HEK293 (cell line): ENCODE results near the gene LDLRAD2.

ENCODE experiments used
- GLI4 ChIP-seq: fragments of 450-650 bp; formaldehyde crosslinking; IDR thresholded peaks from 2 replicates; pipeline ENCODE4 v1.5.1; 2016; ENCODE audit warnings: missing biosample characterization, missing genetic modification characterization
- HOXC10 ChIP-seq: sonication (generic); formaldehyde crosslinking; IDR thresholded peaks from 2 replicates; pipeline ENCODE4 v1.8.1; 2023; ENCODE audit warnings: mild to moderate bottlenecking, missing genetic modification reagents
- MZF1 ChIP-seq: fragments of 450-650 bp; formaldehyde crosslinking; IDR thresholded peaks from 2 replicates; pipeline ENCODE4 v1.5.1; 2017; ENCODE audit warnings: missing biosample characterization, missing genetic modification characterization, borderline replicate concordance
- PRDM4 ChIP-seq: fragments of 450-650 bp; formaldehyde crosslinking; IDR thresholded peaks from 2 replicates; pipeline ENCODE4 v1.5.1; 2017; ENCODE audit warnings: missing biosample characterization, missing genetic modification characterization
- SP3 ChIP-seq: fragments of 450-650 bp; formaldehyde crosslinking; IDR thresholded peaks from 2 replicates; pipeline ENCODE4 v1.5.1; 2016; ENCODE audit warnings: missing biosample characterization, missing genetic modification characterization
- ZNF121 ChIP-seq: fragments of 450-650 bp; formaldehyde crosslinking; IDR thresholded peaks from 2 replicates; pipeline ENCODE4 v1.5.1; 2016; ENCODE audit warnings: missing biosample characterization, missing genetic modification characterization
- ZNF146 ChIP-seq: fragments of 450-650 bp; formaldehyde crosslinking; IDR thresholded peaks from 2 replicates; pipeline ENCODE4 v1.5.1; 2016; ENCODE audit warnings: missing biosample characterization, missing genetic modification characterization
- ZNF16 ChIP-seq: fragments of 450-650 bp; formaldehyde crosslinking; IDR thresholded peaks from 2 replicates; pipeline ENCODE4 v1.5.1; 2016; ENCODE audit warnings: low read depth, missing biosample characterization, missing genetic modification characterization
- ZNF274 ChIP-seq, 2 experiments: fragments of 200-500 bp in 1 of 2; fragments of 450-650 bp in 1 of 2; sonication (Bioruptor generic) in 1 of 2; formaldehyde crosslinking in 1 of 2; IDR thresholded peaks; 2 replicates each; pipeline versions ENCODE4 v1.5.1 to v1.6.1; 2014 to 2016; ENCODE audit warnings: borderline replicate concordance in 1 of 2, inconsistent platforms in 1 of 2, low read length in 1 of 2, missing biosample characterization in 1 of 2, missing genetic modification characterization in 1 of 2
- ZNF324 ChIP-seq: fragments of 450-650 bp; formaldehyde crosslinking; IDR thresholded peaks from 2 replicates; pipeline ENCODE4 v1.5.1; 2016; ENCODE audit warnings: missing biosample characterization, missing genetic modification characterization
- ZNF391 ChIP-seq: fragments of 450-650 bp; formaldehyde crosslinking; IDR thresholded peaks from 2 replicates; pipeline ENCODE4 v1.5.1; 2016; ENCODE audit warnings: low read depth, missing biosample characterization, missing genetic modification characterization, borderline replicate concordance
- ZNF473 ChIP-seq: fragments of 450-650 bp; formaldehyde crosslinking; IDR thresholded peaks from 2 replicates; pipeline ENCODE4 v1.5.1; 2017; ENCODE audit warnings: missing biosample characterization, missing genetic modification characterization
- ZNF558 ChIP-seq: fragments of 450-650 bp; formaldehyde crosslinking; IDR thresholded peaks from 2 replicates; pipeline ENCODE4 v1.5.1; 2016; ENCODE audit warnings: missing biosample characterization, missing genetic modification characterization
- ZNF561 ChIP-seq: fragments of 450-650 bp; IDR thresholded peaks from 2 replicates; pipeline ENCODE4 v1.5.1; 2018; ENCODE audit warnings: missing biosample characterization, missing genetic modification characterization, borderline replicate concordance
- ZNF585B ChIP-seq: fragments of 450-650 bp; formaldehyde crosslinking; IDR thresholded peaks from 2 replicates; pipeline ENCODE4 v1.5.1; 2016; ENCODE audit warnings: missing biosample characterization, missing genetic modification characterization
- ZNF610 ChIP-seq: fragments of 450-650 bp; formaldehyde crosslinking; IDR thresholded peaks from 2 replicates; pipeline ENCODE4 v1.5.1; 2016; ENCODE audit warnings: missing biosample characterization, missing genetic modification characterization, borderline replicate concordance
- ZNF624 ChIP-seq: fragments of 450-650 bp; formaldehyde crosslinking; IDR thresholded peaks from 2 replicates; pipeline ENCODE4 v1.5.1; 2017; ENCODE audit warnings: missing biosample characterization, missing genetic modification characterization
- ZNF664 ChIP-seq: fragments of 450-650 bp; formaldehyde crosslinking; IDR thresholded peaks from 2 replicates; pipeline ENCODE4 v1.5.1; 2016; ENCODE audit warnings: missing biosample characterization, missing genetic modification characterization
- TF ChIP-seq, protein P1 (sequence below): fragments of 450-650 bp; formaldehyde crosslinking; IDR thresholded peaks from 2 replicates; pipeline ENCODE4 v1.5.1; 2016; ENCODE audit warnings: missing biosample characterization, missing genetic modification characterization
- TF ChIP-seq, protein P2 (sequence below): IDR thresholded peaks from 2 replicates; pipeline ENCODE4 v1.6.1; 2011; ENCODE audit warnings: mild to moderate bottlenecking, low read depth, low read length, borderline replicate concordance
- TF ChIP-seq, protein P3 (sequence below): fragments of 450-650 bp; formaldehyde crosslinking; optimal IDR thresholded peaks from 2 replicates; pipeline ENCODE3; 2016; ENCODE audit warnings: missing biosample characterization, mild to moderate bottlenecking, missing genetic modification characterization
- TF ChIP-seq, protein P4 (sequence below): fragments of 450-650 bp; formaldehyde crosslinking; IDR thresholded peaks from 2 replicates; pipeline ENCODE4 v1.5.0; 2017; ENCODE audit warnings: missing biosample characterization, missing genetic modification characterization, borderline replicate concordance
- TF ChIP-seq, protein P5 (sequence below): fragments of 450-650 bp; formaldehyde crosslinking; conservative IDR thresholded peaks from 2 replicates; pipeline ENCODE4 v1.5.1; 2016; ENCODE audit warnings: low read depth, missing biosample characterization, missing genetic modification characterization

LDLRAD2 gene

GRCh38 chr1:21782868-21783678 is 29.0 kb upstream of the LDLRAD2 start, which contains the start of gene USP48 (continued):
- TF ChIP-seq, protein P1, sequence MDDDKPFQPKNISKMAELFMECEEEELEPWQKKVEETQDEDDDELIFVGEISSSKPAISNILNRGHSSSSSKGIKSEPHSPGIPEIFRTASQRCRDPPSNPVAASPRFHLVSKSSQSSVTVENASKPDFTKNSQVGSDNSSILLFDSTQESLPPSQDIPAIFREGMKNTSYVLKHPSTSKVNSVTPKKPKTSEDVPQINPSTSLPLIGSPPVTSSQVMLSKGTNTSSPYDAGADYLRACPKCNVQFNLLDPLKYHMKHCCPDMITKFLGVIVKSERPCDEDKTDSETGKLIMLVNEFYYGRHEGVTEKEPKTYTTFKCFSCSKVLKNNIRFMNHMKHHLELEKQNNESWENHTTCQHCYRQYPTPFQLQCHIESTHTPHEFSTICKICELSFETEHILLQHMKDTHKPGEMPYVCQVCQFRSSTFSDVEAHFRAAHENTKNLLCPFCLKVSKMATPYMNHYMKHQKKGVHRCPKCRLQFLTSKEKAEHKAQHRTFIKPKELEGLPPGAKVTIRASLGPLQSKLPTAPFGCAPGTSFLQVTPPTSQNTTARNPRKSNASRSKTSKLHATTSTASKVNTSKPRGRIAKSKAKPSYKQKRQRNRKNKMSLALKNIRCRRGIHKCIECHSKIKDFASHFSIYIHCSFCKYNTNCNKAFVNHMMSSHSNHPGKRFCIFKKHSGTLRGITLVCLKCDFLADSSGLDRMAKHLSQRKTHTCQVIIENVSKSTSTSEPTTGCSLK = no peak
- TF ChIP-seq ZNF274 (IDR thresholded peaks at IDR 0.05; ENCODE audit: low read length) (no peak), ZNF274 (tag by site-specific recombination; IDR thresholded peaks at IDR 0.05; ENCODE audit: borderline replicate concordance) (no peak), ZNF324 (0 out of 2 replicates have a peak, but pooled peaks have one; percentile 77), PRDM4 (tag by site-specific recombination) (peak; percentile 15; the same call in 1 of the 2 replicates), ZNF16 (tag by site-specific recombination) (no peak), ZNF146 (tag by site-specific recombination) (peak; percentile 2; the same call in 1 of the 2 replicates), ZNF121 (tag by site-specific recombination) (peak; percentile 15; the same call in 1 of the 2 replicates), ZNF561 (tag by site-specific recombination) (peak; percentile 25; the same call in 1 of the 2 replicates), ZNF585B (0 out of 2 replicates have a peak, but pooled peaks have one; percentile 6), MZF1 (tag by site-specific recombination) (no peak), SP3 (tag by site-specific recombination) (no peak), GLI4 (tag by site-specific recombination) (0 out of 2 replicates have a peak, but pooled peaks have one; percentile 57), ZNF473 (no peak), ZNF558 (tag by site-specific recombination) (no peak), ZNF610 (peak; percentile 16; the same call in 1 of the 2 replicates), ZNF664 (tag by site-specific recombination) (no peak), ZNF391 (peak; percentile 90), HOXC10 (CRISPR knock-in tag) (no peak), ZNF624 (no peak)
- TF ChIP-seq, protein P2, sequence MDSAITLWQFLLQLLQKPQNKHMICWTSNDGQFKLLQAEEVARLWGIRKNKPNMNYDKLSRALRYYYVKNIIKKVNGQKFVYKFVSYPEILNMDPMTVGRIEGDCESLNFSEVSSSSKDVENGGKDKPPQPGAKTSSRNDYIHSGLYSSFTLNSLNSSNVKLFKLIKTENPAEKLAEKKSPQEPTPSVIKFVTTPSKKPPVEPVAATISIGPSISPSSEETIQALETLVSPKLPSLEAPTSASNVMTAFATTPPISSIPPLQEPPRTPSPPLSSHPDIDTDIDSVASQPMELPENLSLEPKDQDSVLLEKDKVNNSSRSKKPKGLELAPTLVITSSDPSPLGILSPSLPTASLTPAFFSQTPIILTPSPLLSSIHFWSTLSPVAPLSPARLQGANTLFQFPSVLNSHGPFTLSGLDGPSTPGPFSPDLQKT = no peak
- TF ChIP-seq, protein P3, sequence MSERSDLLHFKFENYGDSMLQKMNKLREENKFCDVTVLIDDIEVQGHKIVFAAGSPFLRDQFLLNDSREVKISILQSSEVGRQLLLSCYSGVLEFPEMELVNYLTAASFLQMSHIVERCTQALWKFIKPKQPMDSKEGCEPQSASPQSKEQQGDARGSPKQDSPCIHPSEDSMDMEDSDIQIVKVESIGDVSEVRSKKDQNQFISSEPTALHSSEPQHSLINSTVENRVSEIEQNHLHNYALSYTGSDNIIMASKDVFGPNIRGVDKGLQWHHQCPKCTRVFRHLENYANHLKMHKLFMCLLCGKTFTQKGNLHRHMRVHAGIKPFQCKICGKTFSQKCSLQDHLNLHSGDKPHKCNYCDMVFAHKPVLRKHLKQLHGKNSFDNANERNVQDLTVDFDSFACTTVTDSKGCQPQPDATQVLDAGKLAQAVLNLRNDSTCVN = peak; percentile 90
- TF ChIP-seq, protein P4, sequence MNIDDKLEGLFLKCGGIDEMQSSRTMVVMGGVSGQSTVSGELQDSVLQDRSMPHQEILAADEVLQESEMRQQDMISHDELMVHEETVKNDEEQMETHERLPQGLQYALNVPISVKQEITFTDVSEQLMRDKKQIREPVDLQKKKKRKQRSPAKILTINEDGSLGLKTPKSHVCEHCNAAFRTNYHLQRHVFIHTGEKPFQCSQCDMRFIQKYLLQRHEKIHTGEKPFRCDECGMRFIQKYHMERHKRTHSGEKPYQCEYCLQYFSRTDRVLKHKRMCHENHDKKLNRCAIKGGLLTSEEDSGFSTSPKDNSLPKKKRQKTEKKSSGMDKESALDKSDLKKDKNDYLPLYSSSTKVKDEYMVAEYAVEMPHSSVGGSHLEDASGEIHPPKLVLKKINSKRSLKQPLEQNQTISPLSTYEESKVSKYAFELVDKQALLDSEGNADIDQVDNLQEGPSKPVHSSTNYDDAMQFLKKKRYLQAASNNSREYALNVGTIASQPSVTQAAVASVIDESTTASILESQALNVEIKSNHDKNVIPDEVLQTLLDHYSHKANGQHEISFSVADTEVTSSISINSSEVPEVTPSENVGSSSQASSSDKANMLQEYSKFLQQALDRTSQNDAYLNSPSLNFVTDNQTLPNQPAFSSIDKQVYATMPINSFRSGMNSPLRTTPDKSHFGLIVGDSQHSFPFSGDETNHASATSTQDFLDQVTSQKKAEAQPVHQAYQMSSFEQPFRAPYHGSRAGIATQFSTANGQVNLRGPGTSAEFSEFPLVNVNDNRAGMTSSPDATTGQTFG = no peak
- TF ChIP-seq, protein P5, sequence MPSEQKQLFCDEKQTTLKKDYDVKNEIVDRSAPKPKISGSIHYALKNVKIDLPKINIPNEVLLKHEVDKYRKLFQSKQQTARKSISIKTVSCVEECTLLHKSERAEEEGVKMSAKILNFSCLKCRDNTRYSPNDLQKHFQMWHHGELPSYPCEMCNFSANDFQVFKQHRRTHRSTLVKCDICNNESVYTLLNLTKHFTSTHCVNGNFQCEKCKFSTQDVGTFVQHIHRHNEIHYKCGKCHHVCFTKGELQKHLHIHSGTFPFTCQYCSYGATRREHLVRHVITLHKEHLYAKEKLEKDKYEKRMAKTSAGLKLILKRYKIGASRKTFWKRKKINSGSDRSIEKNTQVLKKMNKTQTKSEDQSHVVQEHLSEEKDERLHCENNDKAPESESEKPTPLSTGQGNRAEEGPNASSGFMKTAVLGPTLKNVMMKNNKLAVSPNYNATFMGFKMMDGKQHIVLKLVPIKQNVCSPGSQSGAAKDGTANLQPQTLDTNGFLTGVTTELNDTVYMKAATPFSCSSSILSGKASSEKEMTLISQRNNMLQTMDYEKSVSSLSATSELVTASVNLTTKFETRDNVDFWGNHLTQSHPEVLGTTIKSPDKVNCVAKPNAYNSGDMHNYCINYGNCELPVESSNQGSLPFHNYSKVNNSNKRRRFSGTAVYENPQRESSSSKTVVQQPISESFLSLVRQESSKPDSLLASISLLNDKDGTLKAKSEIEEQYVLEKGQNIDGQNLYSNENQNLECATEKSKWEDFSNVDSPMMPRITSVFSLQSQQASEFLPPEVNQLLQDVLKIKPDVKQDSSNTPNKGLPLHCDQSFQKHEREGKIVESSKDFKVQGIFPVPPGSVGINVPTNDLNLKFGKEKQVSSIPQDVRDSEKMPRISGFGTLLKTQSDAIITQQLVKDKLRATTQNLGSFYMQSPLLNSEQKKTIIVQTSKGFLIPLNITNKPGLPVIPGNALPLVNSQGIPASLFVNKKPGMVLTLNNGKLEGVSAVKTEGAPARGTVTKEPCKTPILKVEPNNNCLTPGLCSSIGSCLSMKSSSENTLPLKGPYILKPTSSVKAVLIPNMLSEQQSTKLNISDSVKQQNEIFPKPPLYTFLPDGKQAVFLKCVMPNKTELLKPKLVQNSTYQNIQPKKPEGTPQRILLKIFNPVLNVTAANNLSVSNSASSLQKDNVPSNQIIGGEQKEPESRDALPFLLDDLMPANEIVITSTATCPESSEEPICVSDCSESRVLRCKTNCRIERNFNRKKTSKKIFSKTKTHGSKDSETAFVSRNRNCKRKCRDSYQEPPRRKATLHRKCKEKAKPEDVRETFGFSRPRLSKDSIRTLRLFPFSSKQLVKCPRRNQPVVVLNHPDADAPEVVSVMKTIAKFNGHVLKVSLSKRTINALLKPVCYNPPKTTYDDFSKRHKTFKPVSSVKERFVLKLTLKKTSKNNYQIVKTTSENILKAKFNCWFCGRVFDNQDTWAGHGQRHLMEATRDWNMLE = no peak
